Measurements from ENCODE around the gene NCAPH2. TPM values are rescaled to one million over a fixed set of nuclear protein-coding genes. Genes with fewer than 3 reads are reported as not detected.
"Not testable (repeated sequence)": the region's sequence is repeated elsewhere in the genome, so short reads cannot be mapped to it uniquely, and the experiment has no call there.

NCAPH2 gene
- total RNA-seq, 1 experiment from 2014 or later, result 80.3 TPM

DNA sequence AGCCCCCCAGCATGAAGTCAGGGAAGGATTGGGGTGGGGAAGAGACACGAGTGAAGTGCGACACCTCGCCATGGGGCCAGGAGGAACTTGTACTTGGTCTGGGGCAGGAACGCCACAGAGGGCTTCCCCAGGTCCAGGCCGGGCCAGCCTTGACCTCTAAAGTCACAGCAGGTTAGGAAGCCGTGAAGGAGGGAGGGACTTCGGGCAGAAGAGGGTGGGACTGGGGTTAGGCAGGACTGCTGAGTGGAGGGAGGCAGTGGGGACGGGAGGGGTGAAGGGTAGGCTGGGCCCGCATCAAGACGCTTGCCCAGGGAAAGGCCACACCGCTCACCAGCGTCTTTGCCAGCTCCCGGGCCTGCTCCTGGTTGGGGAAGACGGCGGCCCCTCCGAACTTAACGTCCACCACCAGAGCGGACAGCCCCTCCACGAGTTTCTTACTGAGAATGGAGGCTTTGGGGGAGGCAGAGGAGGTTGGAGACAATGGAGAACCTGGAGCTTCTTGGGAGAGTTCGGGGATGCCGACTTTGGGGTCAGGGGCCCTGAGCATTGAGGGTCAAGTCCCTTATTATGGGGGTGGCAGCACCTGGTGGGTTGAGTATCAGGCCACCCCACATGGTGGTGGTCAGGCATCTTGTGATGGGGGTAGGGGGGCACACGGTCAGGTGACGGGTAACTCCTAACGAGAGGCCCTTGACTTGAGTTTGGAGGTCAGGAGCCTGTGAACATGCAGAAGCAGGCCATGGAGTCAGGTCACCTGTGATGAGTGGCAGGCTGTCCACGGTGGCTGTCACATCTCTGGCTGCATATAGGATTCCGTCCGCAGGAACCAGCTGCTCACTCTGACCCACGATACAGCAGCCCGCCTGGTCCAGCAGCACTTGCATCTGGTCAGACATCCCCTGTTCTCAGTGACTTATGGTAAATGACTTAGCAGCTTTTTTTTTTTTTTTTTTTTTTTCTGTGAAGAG is 19.1 kb downstream of the NCAPH2 start:
- DNase-seq (ENCODE audit: low spot score), result no peak
- in situ Hi-C loops (cut with HindIII; ENCODE audit: low sequenced_read_pairs), result no loop called here

DNA sequence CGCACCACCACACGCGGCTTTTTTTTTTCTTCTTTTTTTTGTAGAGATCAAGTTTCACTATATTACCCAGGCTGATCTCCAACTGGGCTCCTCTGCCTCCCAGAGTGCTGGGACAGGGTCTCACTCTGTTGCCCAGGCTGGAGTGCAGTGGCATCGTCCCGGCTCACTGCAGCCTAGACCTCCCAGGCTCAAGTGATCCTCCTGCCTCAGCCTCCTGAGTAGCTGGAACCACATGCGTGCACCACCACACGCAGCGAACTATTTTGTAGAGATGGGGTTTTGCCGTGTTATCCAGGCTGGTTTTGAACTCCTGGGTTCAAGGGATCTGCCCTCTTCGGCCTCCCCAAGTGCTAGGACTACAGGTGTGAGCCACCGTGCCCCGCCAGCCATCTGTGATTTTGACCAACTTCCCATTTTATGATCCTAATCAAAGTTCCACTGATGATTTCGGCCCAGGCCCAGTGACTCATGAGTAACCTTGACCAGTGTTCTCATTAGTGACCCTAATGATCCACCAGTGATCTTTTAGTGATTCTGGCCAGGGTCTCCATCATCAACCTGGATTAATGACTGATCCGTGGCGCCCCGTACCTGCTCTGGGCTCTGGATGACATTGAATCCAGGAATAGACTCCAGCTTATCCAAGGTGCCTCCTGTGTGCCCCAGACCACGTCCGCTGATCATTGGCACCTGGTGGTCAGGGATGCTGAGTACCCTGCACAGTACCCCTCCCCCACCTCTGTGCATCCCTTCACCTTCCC is 20.1 kb downstream of the NCAPH2 start:
- DNase-seq (ENCODE audit: low spot score), result no peak
- in situ Hi-C loops (cut with HindIII; ENCODE audit: low sequenced_read_pairs), result no loop called here

DNA sequence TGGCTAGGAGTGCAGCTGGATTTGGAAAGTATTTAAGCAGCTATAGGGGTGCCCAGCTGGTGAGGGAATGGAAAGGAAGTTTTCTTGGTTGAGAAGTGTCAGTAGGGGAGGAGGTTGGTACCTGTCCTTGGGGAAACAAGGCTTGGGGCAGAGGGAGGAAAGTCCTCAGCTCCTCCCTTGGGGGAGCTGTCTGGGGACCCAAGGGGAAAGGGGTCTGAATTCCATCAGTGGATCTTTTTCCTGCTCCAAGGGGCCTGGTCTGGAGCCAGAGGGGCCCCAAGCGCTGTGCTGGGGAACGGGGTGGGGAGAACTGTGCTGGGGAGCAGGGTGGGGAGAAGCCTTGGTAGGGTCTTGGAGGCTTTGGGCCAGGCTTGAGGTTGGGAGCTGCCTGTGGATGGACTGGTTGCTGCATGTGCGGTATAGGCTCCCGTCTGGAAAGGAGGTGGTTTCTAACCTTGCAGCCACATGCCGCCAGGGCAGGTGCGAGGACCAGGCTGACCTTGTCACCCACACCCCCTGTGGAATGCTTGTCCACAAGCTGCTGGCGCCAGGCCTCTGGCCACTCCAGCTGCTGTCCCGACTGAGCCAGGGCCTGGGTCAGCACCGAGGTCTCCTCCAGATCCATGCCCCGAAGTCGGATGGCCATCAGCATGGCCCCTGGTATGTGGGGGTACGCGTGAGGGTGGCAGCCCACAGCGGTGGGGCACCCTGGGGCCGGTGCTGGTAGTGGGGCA is 20.8 kb downstream of the NCAPH2 start:
- in situ Hi-C loops (cut with HindIII; ENCODE audit: low sequenced_read_pairs), result no loop called here
- DNase-seq (ENCODE audit: low spot score), result no peak

DNA sequence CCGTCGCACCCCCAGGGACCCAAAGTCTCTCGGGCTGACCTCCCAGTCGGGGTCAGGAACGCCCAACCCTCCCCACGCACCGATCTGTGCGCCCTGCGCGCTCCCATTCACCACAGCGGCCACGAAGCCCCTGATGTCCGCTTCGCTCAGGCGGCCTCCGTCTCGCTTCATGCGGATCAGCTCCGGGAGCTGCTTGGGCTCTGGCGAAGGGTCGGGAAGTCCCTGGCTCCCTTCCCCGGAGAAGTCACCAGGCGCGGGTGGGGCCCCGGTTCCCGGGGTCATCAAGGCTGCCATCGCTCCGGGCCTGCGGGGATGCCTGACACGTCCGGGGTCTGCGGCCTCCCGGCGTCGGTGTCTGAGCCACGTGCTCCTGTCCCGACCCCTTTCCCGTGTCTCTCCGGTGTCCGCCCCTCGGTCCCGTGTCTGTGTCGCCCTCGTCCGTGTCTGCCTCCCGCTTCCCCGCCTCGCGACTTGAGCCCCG is 21.4 kb downstream of the NCAPH2 start:
- in situ Hi-C loops (cut with HindIII; ENCODE audit: low sequenced_read_pairs), result no loop called here
- DNase-seq (ENCODE audit: low spot score), result no peak

DNA sequence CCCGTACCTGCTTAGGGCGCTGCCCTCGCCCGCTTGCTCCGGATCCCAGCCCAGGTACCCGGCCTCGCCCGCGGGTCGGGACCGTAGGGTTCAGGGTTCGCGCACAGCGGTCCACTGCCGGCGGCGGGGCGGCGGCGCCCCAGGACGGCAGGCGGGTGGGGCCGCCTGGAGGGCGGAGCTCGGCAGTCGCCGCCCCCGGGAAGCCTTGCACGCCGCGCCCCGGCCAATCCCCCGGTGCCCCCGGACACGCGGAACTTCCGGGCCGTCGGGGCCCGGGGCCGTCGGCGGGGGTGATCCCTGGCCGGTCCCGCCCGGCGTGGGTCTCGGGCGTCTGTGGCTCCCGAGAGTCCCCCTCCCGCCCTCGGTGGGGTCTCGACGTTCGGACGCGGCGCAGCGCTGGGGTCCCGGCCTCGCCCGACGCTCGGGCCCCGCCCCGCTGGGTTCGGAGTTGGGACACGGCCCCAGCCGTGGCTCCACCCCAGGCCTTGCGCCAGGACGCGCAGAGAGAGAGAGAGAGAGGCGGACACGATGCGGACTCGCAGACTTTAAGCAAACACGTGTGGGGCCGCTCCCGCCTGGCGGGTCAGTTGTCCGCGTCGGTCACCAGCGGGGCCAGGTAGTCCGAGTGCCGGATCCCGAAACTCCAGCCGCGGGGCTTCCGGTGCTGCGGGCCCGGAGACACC is 22.0 kb downstream of the NCAPH2 start, which contains the start of gene TYMP:
Gene TYMP (minus strand): TSS at position 116 of the 683 bp plus-strand sequence. CDS start 303 bp downstream, outside the sequence.
- no peak for DNase-seq (ENCODE audit: low spot score)
- in situ Hi-C loops (cut with HindIII; ENCODE audit: low sequenced_read_pairs), result no loop called here

DNA sequence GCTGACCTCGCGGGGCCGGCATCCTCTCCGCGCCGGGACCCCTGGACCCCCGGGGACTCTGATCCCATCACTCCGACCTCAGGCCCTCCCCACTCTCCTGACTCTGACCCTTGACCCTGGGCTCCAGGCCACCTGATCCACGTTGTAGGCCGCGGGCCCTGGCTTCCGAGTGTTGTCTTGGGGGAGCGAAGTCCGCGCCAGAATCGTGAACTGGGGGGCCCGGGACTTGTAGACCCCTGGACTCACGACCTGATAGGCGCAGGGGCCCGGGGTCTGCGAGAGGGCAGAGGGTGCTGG is 22.5 kb downstream of the NCAPH2 start:
- no peak for DNase-seq (ENCODE audit: low spot score)
- in situ Hi-C loops (cut with HindIII; ENCODE audit: low sequenced_read_pairs), result no loop called here

DNA sequence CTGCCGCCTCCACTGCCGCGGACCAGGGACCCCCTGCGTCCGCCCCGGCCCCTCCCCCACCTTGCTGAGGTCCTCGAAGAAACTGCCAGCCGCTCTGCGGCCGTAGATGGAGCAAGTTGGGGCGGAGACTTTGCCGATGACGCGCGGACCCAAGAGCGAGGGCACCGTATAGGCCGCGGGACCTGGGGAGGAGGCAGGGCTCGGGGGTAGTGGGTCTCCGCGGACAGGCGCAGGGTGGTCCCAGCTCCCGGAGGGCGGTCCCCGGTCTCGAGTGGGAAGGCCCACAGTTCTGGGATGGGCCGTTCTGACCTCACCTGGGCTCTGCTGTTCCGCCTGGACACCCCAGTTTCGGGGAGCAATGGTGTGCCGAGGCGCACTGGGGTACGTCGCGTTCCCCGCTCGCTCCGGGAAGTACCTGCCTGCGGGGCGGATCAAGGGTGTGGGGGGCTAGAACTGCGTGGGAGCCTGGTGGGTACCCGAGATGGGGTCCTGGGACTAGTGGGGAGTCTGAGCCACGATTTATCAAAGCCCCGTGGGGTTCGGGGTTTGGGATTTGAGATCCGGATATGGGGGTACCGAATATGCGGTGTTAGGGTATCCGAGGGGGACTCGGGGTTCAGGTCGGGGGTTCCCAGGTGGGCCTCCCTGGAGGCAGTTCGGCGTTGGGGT is 23.0 kb downstream of the NCAPH2 start:
- in situ Hi-C loops (cut with HindIII; ENCODE audit: low sequenced_read_pairs), result no loop called here

DNA sequence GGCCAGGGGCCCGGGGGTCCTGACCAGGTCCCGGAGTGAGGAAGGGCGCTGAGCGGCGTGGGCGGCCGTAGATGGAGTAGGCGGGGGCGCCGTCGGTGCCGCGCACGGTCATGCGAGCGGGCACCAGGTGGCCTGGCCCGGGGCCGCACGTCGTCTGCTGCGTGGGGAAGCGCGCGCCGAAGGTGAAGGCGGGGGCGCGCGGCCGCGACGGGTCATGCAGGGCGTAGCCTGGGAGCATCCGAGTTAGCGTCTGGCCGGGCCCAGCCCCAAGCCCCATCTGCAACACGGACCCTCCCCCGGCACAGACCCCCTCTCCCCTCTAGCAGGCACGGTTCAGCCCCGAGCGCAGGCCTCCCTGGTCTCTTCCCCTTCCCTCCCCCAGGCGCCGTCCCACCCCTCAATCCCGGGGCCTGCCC is 23.5 kb downstream of the NCAPH2 start:
- in situ Hi-C loops (cut with HindIII; ENCODE audit: low sequenced_read_pairs), result no loop called here
- no peak for DNase-seq (ENCODE audit: low spot score)

More for the DNA sequence above, 23.0 kb downstream of the NCAPH2 start:
- DNase-seq (ENCODE audit: low spot score), result peak; percentile 45

DNA sequence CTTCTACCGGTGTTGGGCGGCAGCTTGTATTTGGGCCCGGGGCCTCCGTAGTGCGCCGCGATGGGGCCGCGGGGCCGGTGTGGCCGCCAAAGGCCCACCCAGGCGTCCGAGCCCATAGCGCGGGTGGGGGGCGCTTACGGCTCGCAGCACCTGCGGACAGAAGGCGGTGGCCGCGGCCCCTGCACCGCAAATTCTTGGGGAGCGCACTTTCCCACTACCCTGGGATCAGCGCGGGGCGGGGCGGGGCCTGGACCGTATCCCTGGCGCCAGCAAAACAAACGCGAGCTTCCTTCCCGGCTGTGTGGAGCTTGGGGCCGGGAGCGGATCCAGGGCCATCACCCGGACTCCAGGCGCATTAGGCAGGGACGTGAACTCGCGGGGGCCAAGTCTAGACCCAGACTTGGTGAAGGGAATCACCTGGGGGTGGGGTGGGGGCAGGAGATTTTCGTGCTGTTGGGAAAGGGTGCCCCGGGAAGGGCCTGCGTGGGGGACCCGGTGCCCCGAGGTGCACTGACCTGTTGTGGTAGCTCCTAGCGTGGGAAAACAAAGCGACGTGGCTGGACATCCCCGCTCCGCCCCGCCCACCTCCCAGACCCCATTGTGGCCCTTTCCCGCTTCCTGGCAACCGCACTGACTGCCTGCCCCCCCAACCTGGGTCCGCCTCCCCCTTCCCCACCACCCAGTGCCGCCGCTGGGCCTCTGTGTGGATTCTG is 24.1 kb downstream of the NCAPH2 start:
- in situ Hi-C loops (cut with HindIII; ENCODE audit: low sequenced_read_pairs), result no loop called here
- peak; percentile 58 for DNase-seq (ENCODE audit: low spot score)

DNA sequence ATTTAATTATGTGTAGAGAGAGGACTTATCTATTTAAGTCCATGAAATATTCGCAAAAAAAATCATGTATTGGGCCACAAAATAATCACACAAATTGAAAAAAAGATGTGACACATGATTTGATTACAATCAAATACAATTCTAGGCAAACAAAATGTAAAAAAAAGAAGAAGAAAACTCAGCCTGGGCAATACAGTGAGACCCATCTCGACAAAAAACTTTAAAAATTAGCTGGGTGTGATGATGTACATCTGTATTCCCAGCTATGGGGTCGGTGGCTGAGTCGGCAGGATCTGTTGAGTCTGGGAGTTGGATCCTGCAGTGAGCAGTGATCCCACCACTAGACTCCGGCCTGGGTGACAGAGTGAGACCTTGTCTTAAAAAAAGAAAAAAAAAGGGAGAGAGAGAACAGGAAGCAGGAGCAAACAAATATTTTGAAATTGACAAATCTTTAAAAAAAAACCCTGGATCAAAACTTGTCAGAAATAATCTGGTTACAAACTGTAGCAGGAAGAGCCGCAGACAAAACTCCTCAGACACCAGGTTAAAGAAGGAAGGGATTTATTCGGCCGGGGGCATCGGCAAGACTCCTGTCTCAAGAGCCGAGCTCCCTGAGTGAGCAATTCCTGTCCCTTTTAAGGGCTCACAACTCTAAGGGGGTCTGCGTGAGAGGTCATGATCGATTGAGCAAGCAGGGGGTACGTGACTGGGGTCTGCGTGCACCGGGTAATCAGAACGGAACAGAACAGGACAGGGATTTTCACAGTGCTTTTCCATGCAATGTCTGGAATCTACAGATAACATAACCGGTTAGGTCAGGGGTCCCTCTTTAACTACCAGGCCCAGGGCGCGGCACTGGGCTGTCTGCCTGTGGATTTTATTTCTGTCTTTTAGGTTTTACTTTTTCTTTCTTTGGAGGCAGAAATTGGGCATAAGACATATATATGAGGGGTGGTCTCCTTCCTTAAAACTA is 25.1 kb downstream of the NCAPH2 start:
- in situ Hi-C loops (cut with HindIII; ENCODE audit: low sequenced_read_pairs), result no loop called here
- no peak for DNase-seq (ENCODE audit: low spot score)

DNA sequence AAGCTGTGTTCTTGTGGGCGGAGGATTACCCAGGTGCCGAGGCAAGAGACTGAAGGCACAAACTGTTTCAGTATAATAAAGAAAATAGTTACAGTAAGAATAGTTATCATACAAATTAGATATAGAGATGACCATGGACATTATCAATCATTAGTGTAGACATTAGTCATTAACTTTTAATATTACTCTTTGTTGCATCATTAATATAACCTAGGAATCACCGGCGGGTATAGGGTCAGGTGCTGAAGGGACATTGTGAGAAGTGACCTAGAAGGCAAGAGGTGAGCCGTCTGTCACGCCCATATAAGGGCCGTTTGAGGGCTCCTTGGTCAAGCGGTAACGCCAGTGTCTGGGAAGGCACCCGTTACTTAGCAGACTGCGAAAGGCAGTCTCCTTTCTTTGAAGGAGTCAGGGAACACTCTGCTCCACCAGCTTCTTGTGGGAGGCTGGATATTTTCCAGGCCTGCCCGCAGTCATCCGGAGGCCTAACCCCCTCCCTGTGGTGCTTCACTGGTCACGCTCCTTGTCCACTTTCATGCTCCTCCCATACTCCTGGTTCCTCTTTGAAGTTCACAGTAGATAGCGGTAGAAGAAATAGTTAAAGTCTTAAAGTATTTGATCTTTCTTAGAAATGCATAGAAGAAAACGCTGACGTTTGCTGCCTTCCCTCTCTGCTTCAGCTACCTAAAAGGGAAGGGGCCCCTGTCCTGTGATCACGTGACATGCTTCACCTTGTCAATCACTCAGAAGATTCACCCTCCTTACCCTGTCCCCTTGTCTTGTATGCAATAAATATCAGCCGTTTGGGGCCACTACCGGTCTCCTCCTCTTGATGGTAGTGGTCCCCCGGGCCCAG is 26.1 kb downstream of the NCAPH2 start:
- DNase-seq (ENCODE audit: low spot score); in situ Hi-C loops (cut with HindIII; ENCODE audit: low sequenced_read_pairs): not testable (repeated sequence)

DNA sequence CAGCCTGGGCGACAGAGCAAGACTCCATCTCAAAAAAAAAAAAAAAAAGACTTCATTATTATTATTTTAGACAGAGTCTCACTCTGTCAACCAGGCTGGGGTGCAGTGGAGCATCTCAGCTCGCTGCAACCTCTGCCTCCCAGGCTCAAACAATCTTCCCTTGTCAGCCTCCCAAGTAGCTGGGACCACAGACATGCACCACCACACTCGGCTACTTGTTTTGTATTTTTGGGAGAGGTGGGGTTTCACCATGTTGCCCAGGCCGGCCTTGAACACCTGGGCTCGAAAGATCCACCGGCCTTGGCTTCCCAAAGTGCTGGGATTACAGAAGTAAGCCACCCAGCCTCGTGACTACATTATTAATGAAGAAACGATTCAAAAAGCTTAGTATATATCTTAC is 27.1 kb downstream of the NCAPH2 start:
- DNase-seq (ENCODE audit: low spot score), result no peak
- in situ Hi-C loops (cut with HindIII; ENCODE audit: low sequenced_read_pairs), result no loop called here

DNA sequence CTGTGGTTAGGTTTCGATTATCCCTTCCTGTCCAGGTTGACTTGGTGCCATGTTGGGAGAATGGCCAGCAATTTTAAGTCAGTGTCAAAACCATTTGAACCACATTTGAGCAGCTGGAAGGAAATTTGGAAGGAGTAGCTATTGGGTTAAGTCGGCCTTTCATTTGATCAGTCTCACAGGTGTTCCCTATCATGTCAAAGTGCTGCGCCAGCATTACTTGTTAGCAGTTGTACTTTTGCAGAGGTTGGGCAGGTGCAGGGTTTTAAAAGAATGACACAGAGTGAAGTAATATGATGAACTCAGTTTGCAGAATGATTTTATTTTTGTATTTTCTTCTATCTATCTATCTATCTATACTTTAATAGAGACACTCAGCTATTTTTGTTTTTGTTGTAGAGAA is 28.2 kb downstream of the NCAPH2 start:
- in situ Hi-C loops (cut with HindIII; ENCODE audit: low sequenced_read_pairs), result no loop called here
- no peak for DNase-seq (ENCODE audit: low spot score)

DNA sequence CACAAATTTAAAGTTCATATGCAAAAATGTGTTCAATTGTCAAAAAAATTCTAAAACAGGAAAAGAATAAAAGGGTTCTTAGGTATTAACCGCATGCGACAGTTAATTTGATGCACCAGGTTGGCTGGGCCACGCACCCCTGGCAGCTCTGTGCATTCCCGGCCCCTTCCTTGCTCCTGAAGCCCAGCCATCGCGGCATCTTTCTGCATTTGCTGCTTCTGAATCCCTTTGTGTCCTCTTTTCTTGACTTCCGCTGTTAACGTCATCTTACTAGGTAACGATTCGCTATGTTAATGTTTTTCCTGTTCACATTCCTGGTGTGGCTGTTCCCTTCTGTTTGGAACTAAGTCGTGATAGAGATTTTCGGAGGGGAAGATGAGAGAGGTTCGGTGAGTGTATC is 29.7 kb downstream of the NCAPH2 start:
- no peak for DNase-seq (ENCODE audit: low spot score)
- in situ Hi-C loops (cut with HindIII; ENCODE audit: low sequenced_read_pairs), result no loop called here

DNA sequence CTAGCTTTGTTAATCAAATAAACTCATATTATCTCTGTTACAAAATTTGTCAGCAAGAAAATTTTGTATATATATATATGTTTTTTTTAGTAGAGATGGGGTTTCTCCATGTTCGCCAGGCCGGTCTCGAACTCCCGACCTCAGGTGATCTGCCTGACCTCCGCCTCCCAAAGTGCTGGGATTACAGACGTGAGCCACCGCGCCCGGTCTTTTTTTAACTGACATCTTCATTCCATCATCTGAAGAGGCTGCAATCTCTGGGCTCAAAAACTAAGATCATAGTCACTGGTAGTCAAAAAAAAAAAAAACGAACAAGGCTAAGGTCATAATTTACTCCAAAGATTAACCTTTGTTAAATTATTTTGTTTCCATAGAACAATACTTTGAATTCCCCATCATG is 32.4 kb downstream of the NCAPH2 start:
- no peak for DNase-seq (ENCODE audit: low spot score)
- in situ Hi-C loops (cut with HindIII; ENCODE audit: low sequenced_read_pairs), result no loop called here

DNA sequence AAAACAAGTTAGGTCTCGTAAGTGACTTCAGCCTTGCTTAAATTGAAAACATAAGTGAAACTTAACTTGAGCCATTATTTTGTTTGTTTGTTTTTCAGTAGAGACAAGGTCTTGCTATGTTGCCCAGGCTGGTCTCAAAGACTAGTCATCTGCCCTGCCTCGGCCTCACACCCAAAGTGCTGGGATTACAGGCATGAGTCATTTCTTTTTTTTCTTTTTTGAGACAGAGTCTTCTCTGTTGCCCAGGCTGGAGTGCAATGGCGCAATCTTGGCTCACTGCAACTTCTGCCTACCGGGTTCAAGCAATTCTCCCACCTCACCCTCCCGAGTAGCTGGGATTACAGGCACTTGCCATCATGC is 33.6 kb downstream of the NCAPH2 start:
- DNase-seq (ENCODE audit: low spot score); in situ Hi-C loops (cut with HindIII; ENCODE audit: low sequenced_read_pairs): not testable (repeated sequence)

Data from G401 (cell line).